Measurements from ENCODE around the gene GUCY1A2.

- TF ChIP-seq EZH2 (IDR thresholded peaks at IDR 0.05; ENCODE audit: insufficient read depth, poor library complexity, severe bottlenecking) (no peak), EZH2phosphoT487 (IDR thresholded peaks at IDR 0.05; ENCODE audit: insufficient read depth, low read depth) (no peak)
Observed at GRCh38 chr11:106765469-106766258, 252.6 kb downstream of the GUCY1A2 start.

Data from GM23248 (cell line).